HepG2 (cell line): ENCODE results near the gene ZNF503. TPM values are rescaled to one million over a fixed set of nuclear protein-coding genes. Genes with fewer than 3 reads are reported as not detected.

Experiments
- ADNP ChIP-seq: sonication (generic); formaldehyde crosslinking; IDR thresholded peaks from 2 replicates; pipeline ENCODE4 v1.4.0; 2020; ENCODE audit warnings: missing genetic modification reagents
- CSRNP1 ChIP-seq: sonication (generic); formaldehyde crosslinking; IDR thresholded peaks from 2 replicates; pipeline ENCODE4 v1.8.1; 2023; ENCODE audit warnings: mild to moderate bottlenecking, missing genetic modification reagents
- HIVEP1 ChIP-seq: sonication (generic); formaldehyde crosslinking; IDR thresholded peaks from 2 replicates; pipeline ENCODE4 v1.4.0; 2020; ENCODE audit warnings: mild to moderate bottlenecking, missing genetic modification reagents
- JUNB ChIP-seq: sonication (generic); formaldehyde crosslinking; IDR thresholded peaks from 2 replicates; pipeline ENCODE4 v1.8.0; 2022; ENCODE audit warnings: missing genetic modification reagents, mild to moderate bottlenecking, borderline replicate concordance
- MZF1 ChIP-seq: sonication (generic); formaldehyde crosslinking; IDR thresholded peaks from 2 replicates; pipeline ENCODE4 v1.8.1; 2023; ENCODE audit warnings: mild to moderate bottlenecking, missing genetic modification reagents, borderline replicate concordance
- NFATC3 ChIP-seq: sonication (generic); formaldehyde crosslinking; IDR thresholded peaks from 2 replicates; pipeline ENCODE4 v1.5.1; 2020; ENCODE audit warnings: mild to moderate bottlenecking, missing genetic modification reagents
- SP2 ChIP-seq: sonication (generic); formaldehyde crosslinking; IDR thresholded peaks from 2 replicates; pipeline ENCODE4 v1.5.1; 2020; ENCODE audit warnings: mild to moderate bottlenecking, missing genetic modification reagents
- YY1 ChIP-seq: IDR thresholded peaks from 2 replicates; pipeline ENCODE4 v1.6.1; 2011; ENCODE audit warnings: low read length, low read depth, moderate library complexity, mild to moderate bottlenecking; ENCODE audit not compliant: insufficient read depth, insufficient replicate concordance
- ZBTB40 ChIP-seq, 2 experiments: fragments of 450-650 bp in 1 of 2; sonication (generic) in 1 of 2; formaldehyde crosslinking in 1 of 2; IDR thresholded peaks; 2 replicates each; pipeline versions ENCODE4 v1.6.1 to v1.8.0; 2016 to 2022; ENCODE audit warnings: antibody characterized with exemption in 1 of 2, mild to moderate bottlenecking in 1 of 2, missing genetic modification reagents in 1 of 2
- ZNF280D ChIP-seq: sonication (generic); formaldehyde crosslinking; IDR thresholded peaks from 2 replicates; pipeline ENCODE4 v1.5.1; 2020; ENCODE audit warnings: mild to moderate bottlenecking, missing genetic modification reagents
- ZNF720 ChIP-seq: sonication (generic); formaldehyde crosslinking; IDR thresholded peaks from 2 replicates; pipeline ENCODE4 v1.4.0; 2020; ENCODE audit warnings: missing genetic modification reagents
- ZNF740 ChIP-seq: sonication (generic); formaldehyde crosslinking; IDR thresholded peaks from 2 replicates; pipeline ENCODE4 v1.4.0; 2020; ENCODE audit warnings: missing genetic modification reagents
- polyA plus RNA-seq, 8 experiments: library from polyadenylated mRNA; depleted of rRNA in 3 of 8; stranded (reverse) in 7 of 8; unstranded in 1 of 8; fragments of >200 nt; fragmentation: Illumina TruSeq in 4 of 8; extraction: Trizol in 4 of 8; gene quantifications; 2 replicates each; pipeline versions ENCODE4 v1.2.1 to v1.2.3, GENCODE V29; 2011 to 2016; ENCODE audit warnings: low read depth in 4 of 8, missing spikeins in 1 of 8, mixed read lengths in 1 of 8; ENCODE audit not compliant: insufficient read depth in 1 of 8
- total RNA-seq, 5 experiments: library from RNA; depleted of rRNA; stranded (reverse); fragments of >200 nt; fragmentation: Illumina TruSeq; extraction: Trizol; gene quantifications; 2 replicates each; pipeline ENCODE4 v1.2.3, GENCODE V29; 2016; ENCODE audit warnings: low read depth in 1 of 5

ZNF503 gene
- total and polyA plus RNA-seq, 2 of the 13 experiments (the other 11 are each of a cell fraction or from before 2014, with no cell fraction given), result 2.7 to 8.3 TPM

GRCh38 chr10:75401569-75402485 is at the start of gene ZNF503 (continued):
- TF ChIP-seq JUNB (CRISPR knock-in tag), result no peak; the same call in 1 of the 2 replicates
- no peak for TF ChIP-seq ZNF280D
- TF ChIP-seq MZF1, result no peak
- TF ChIP-seq ZNF740 (CRISPR knock-in tag), result no peak; the same call in 1 of the 2 replicates
- TF ChIP-seq SP2 (CRISPR knock-in tag), result 0 out of 2 replicates have a peak, but pooled peaks have one; percentile 52
- peak; percentile 61; the same call in 1 of the 2 replicates for TF ChIP-seq HIVEP1 (CRISPR knock-in tag)
- no peak for TF ChIP-seq ZNF720 (CRISPR knock-in tag)
- no peak for TF ChIP-seq ADNP (CRISPR knock-in tag)
- peak; percentile 65 for TF ChIP-seq YY1
- TF ChIP-seq ZBTB40 (IDR thresholded peaks at IDR 0.05), result no peak
- no peak; the same call in 1 of the 2 replicates for TF ChIP-seq ZBTB40 (CRISPR knock-in tag; IDR thresholded peaks at IDR 0.05)
- 0 out of 2 replicates have a peak, but pooled peaks have one; percentile 50 for TF ChIP-seq NFATC3 (CRISPR knock-in tag)
- TF ChIP-seq CSRNP1 (CRISPR knock-in tag), result no peak
